HG03139 (cell line): ENCODE measurements around the gene NLGN2.

ENCODE experiments used
- ATAC-seq: cut with Tn5 transposase; IDR thresholded peaks from one replicate; pipeline ENCODE4 v1.9.1; 2021; ENCODE audit not compliant: unreplicated experiment

The NLGN2 gene

DNA sequence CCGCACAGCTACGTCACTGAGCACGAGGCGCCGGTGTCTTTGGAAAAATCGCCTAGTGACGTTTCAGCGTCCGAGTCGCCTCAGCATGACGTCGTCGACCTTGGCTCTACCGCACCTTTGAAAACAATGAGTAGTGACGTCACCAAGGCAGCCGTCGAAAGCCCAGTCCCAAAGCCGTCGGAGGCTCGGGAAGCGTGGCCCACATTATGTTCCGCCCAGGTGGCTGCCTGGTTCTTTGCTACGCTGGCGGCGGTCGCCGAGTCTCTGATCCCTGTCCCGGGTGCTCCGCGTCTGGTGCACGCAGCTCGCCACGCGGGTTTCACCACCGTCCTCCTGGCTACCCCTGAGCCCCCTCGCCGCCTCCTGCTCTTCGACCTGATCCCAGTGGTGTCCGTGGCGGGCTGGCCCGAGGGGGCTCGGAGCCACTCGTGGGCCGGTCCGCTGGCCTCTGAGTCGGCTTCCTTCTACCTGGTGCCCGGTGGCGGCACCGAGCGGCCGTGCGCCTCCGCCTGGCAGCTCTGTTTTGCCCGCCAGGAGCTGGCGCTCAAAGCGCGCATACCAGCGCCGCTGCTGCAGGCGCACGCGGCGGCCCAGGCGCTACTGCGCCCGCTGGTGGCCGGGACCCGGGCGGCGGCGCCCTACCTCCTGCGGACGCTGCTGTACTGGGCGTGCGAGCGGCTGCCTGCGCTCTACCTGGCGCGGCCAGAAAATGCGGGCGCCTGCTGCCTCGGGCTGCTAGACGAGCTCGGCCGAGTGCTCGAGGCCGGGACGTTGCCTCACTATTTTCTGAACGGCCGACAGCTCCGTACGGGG is 29.1 kb downstream of the NLGN2 start:
- ATAC-seq, result no peak

DNA sequence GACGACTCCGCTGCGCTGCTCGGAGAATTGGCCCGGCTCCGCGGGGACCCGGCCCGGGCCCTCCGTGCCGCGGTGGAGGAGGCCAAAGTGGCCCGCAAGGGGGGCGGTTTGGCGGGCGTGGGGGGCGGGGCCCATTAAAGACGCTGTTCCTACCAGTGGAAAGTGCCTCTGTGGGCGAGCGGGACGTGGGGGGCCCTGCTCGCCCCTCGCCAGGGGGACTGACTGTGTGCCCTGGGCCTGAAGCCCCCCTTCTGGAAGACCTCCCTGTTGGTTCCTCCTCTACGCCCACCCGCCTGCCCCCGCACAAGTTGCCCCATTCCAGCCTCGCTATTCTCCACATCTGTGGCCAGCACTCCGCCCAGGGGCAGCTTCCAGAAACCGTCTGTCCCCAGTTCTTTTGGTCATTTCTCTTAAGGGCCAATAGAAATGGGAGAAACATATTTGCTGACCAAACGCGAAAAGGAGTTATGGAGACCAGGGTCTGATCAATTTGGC is 29.8 kb downstream of the NLGN2 start:
- ATAC-seq, result no peak

DNA sequence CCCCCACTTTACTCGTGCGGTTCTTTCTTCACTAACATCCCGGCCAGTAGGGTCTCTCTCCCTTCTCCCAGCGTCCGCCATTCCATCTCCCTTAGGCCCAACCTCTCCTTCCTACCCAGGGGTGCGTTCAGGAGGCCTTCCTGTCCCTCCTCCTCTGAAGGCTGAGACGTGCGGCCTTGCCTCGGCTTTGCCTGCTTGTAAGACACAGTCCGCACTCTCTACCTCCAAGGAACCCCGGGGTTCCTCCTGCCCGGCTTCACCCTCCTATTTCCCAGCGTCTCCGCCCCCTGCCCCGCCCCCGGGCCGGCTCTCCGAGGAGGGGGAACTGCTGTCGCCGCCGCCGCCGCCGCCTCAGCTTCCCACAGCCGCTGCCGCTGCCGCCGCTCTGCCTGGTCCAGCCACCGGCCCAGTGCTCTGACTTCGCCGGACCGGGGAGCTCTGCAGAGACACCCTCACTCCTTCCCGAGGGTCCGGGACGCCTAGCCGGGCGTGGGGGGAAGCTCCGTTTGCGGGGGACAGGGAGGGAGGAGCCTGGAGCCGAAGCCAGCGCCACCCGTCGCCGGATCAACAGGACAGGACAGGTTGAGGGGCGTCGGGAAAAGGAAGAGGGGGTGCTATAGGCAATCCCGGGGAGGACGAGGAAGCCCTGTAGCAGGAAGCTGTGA is 30.4 kb downstream of the NLGN2 start:
- ATAC-seq, result no peak

DNA sequence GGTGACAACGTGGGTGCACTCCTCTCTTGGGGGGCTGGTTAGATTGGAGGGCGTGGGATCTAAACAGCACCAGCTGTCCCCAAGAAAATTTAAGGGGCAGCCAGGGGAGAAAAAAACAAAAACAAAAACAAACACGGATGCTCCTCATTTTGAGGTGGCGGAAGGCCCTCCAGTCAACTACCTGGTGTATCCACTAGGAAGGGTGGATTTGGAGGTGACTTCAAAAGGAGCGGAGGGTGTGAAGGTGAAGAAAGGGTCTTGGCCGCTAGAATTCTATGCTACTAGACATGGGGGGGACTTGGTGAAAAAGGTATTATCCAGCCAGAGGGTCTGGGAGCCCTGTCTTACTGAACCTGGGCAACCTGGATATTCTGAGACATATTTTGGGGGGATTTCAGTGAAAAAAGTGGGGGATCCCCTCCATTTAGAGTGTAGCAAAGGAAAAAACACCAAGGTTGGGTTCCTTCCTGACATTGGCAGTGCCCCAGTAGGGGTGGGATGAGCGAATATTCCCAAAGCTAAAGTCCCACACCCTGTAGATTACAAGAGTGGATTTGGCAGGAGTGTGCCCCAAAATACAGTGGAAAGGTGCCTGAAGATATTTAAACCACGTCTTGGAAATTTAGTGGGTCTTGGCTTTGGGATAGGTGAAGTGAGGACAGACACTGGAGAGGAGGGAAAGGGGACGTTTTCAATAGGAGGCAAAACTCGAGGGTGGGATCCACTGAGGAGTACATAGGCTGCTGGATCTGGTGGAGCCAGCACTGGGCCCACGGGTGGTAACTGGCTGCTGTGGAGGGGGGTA is 31.2 kb downstream of the NLGN2 start:
- ATAC-seq, result no peak

DNA sequence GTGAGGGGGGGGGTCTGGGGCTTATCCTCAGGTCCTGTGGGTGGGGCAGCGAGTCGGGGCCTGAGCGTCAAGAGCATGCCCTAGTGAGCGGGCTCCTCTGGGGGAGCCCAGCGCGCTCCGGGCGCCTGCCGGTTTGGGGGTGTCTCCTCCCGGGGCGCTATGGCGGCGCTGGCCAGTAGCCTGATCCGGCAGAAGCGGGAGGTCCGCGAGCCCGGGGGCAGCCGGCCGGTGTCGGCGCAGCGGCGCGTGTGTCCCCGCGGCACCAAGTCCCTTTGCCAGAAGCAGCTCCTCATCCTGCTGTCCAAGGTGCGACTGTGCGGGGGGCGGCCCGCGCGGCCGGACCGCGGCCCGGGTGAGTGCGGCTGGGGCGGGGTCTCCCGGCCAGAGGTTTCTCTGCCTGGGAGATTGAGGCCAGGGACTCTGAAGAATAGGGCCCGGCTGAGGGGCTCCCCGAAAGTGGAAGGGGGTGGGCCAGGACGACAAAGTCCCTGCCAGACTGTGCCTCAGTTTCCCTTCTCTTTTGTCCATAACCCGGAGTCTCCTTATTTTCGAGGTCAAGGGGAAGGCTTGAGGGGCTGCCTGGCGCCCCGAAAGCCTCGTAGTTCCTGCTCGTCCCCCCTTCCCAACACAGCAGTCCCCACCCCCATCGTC is 31.9 kb downstream of the NLGN2 start, which contains the start of gene FGF11:
Gene FGF11, plus strand, starts transcription at position 51 of the 651 bp plus-strand sequence. Its CDS starts 109 bp downstream, at position 160.
- no peak for ATAC-seq

DNA sequence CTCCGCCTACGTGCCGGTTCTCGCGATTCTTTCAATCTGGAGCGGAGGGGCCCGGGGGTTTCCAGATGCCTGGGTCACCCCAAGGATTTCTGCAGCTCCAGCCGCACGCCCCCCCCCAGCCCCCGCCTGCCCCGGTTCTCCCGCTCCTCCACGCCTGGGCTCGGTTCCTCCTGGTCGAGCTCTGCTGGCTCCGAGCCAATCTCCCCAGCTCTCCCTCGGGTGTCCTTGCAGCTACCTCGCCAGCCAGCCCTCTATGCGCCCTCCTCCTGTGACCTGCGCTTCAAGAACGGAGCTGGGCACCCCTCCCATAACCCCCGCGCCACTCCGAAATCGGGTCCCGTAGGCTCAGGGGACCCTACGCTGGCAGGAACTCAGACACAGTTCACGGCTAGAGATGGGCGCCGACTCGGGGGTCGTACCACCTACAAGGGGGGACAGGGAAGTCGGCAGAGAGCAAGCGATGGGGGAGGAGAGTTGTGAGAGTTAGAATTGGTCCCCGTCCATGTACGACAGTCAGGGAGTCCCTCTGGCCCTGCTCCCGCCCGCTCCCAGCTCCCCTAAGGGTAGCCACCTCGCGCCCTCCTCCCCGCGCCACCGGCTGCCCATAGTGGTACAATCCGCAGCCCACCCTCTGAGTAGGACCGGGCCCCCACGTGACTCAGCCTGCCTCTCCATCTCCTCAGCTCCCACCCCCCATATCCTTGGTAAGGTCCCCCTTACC is 32.6 kb downstream of the NLGN2 start:
- ATAC-seq, result no peak

DNA sequence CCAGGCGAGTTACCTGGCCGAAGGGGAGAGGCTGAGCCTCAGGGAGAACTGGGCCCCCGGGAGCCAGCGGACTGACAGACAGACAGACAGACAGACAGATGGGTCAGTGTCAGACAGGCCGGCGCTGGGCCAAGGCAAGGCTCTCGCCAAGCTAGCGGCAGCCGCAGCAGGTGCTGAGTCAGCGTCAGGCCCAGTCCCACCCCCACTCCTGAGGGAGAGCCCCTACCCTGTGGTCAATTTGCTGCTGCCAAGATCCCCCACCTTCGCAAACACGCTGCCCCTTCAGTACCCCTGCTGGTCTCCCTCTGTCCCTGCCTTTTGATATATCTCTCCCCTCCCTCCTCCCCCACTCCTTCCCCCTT is 33.2 kb downstream of the NLGN2 start:
- ATAC-seq, result no peak

DNA sequence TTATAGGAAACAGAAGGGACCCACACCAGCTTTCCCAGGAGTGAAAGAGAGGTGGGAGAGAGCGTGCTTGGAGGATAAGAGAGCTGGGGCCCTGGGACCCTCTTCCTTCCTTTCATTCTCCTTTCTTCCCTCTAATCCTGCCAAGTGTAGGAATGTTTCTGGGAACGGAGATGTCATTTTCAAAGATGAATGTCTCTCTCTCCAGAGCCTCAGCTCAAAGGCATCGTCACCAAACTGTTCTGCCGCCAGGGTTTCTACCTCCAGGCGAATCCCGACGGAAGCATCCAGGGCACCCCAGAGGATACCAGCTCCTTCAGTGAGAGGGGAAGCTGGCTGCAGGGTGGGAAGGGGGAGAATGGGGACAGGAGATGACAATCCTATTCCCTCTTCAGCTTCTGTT is 33.6 kb downstream of the NLGN2 start:
- ATAC-seq, result no peak

DNA sequence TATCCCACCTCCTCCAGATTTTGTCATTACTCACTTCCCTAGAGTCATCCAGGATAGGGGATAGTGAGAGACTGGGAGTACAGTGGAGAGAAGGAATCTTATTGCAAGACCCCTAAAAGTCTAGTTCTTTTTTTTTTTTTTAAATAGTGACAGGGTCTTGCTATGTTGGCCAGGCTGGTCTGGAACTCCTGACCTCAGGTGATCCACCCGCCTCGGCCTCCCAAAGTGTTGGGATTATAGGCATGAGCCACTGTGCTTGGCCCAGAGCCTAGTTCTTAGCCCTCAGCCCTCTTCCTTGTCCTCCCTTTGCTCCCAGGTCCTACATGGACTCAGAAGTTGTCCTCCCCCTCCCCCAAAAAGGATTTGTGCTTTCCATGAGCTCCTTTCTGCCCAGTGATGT is 34.5 kb downstream of the NLGN2 start:
- ATAC-seq, result no peak

DNA sequence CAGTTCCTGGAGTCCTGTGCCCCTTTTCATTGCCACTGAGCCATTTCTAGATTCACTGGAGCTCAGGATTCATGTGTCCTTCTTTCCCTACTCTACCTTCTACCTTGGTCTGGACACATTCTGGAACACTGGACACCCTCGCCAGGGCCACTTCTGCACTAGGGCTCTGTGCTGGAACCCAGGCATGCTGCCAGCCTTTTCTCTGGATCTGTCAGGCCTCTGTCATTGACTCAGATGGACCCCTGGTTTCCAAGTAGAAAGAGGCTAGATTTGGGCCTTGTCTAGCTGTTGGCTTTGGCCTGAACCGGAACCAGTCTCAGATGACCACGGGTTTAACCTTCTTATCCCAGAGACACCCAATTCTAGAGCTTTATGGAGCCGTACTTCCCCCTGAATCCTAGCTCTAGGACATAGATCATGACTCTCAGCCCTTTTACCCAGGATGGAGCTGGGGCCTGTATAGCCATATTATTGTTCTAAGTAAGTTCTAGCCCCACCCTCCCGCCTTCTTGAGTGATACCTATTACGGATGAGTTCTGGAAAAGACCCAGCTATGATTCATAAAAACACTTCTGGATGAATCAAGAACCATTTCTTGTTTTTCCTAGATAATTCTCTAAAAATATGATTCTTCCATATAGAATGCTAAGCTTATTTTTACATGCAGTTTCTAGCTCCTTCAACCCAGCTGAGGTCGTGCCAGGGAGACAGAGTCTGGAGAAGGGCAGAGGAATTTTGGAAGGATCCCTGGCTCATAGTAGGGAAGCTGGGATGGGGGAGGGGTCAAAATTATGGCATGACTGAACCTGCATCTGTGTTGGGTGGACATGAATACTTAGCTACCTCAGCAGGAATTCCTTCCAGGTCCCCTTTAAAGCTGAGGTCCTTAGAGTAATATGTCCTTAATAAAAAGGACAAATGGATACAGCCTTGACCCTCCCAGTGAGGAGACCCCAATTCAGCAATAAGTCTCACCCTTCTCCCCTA is 36.1 kb downstream of the NLGN2 start:
- ATAC-seq, result no peak

DNA sequence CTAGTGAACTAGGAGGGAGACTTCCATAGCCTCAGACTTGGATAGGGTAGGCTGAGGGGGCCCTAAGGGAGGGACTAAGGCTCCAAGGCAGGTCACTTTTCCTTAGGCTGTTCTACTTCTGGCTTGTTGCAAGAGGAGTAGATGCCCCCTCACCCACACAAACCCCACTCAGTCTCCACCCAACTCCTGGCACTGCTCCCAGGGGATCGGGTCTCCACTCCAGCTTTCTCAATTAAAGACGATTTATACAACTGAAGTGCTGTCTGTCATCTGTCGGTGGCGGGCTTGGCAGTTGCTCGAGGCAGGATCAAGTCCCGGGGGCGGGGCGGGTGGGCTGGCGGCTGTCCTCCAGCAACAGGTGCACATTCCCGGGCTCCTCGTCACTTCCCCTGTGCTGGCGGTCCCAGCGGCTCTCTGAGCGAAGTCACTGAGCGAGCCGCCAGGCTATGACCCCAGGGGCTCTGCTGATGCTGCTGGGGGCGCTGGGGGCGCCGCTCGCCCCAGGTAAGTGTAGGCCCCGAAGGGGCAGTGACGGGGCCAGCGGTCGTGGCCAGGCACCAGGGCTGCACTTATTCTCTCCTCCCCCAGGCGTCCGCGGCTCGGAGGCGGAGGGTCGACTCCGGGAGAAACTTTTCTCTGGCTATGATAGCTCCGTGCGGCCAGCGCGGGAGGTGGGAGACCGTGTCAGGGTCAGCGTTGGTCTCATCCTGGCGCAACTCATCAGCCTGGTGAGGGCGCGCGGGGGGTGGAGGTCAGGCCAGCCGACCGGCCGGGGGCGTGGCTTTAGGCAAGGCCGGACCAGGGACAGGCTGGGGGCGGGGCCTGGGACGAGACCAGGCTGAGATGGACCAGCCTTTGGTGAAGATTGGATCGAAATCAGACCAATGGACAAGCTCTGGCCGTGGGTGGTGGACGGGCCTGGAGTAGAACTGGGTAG is 37.3 kb downstream of the NLGN2 start, which contains the start of gene CHRNB1:
Gene CHRNB1, plus strand, starts transcription at position 380 of the 937 bp plus-strand sequence. Its CDS starts 67 bp downstream, at position 447.
- ATAC-seq, result no peak

DNA sequence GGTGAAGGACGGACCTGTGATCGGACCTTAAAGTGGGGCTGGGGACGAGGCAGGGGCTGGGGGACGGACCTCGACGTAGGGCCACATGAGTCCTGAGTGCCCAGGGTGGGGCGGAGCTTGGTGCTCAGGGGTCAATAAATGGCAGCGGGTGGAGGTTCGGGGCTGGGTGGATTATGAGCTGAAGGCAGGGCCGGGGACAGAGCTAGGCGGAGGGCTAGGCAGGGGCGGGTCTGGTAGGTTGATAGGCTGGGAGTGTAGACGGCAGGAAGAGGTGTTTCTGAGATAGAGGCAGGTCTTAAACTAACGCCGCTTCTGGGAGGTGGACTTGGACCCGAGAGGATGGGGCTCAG is 37.9 kb downstream of the NLGN2 start:
- ATAC-seq, result no peak

DNA sequence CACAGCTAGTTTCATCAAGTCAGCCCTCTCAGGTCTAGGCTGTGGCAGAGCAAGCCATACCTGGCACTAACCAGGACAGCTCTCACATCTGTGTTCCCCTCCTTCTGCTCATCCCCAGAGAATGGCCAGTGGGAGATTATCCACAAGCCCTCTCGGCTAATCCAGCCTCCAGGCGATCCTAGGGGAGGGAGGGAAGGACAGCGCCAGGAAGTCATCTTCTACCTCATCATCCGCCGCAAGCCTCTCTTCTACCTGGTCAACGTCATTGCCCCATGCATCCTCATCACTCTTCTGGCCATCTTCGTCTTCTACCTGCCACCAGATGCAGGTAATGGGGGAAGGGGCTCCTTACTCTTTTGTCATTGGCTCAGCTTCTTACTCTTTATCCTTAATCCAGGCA is 40.8 kb downstream of the NLGN2 start:
- ATAC-seq, result no peak

DNA sequence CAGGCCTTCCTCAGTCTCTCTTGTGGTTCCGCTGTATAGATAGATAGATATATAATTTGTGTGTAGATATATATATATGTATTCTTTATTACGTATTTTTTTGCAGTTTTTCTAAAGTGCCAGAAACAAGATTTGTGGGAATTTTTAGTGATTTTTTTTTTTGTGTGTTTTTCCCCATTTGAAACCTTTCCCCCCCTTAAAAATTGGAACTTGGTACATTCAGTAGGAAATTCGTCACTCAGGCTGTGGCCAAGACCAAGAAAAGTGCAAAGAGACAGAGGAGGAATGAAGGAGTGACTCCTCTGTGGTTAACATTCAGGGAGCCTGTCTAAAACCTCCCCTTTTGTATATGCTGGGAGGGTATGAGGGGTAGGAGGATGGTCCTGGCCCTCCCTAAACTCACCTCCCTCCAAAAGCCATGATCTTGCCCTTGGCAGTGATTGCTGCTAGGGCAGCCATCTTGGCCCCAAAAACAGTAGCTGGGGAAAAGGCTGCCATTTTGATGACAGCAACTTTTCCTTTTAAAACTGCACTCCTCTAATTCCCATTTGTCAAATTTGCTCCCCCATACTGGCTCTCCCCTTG is 52.4 kb downstream of the NLGN2 start:
- ATAC-seq, result no peak

DNA sequence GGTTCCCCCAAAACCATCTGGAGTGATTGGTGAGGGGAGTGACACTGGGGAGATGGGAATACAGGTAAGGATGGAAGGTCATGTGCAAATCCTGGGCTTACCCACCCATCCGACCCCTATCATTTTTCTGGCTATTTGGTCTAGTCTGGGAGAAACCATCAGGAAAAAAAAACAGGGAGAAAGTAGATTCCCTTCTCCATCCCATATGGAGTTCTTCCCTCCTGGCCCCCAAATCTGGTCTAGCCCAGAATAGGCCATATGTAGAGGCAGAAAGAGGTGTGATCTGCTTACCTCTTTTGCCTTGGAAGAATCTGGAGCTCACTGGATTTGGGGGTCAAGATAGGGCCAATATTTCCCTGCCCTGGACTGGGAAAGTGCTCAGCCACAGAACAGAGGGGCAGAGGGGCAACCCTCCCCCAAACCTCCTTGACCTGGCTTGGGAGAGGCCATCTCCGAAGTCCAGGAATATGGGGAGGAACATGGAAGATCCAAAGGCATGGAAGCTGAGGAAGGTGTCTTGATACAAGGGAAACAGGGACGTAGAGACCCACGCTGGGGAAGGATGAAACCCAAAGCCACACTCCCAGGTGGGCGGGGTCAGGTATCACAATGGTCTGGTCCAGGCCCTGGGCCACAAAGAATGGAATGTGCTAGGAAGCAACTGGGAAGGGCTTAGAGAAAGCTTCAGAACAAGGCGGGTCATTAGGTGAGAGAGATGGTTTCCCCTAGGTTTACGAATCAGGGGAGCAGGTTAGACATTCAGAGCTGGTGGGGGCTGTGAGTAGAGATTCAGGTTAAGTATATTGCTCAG is 53.4 kb downstream of the NLGN2 start:
- ATAC-seq, result no peak

DNA sequence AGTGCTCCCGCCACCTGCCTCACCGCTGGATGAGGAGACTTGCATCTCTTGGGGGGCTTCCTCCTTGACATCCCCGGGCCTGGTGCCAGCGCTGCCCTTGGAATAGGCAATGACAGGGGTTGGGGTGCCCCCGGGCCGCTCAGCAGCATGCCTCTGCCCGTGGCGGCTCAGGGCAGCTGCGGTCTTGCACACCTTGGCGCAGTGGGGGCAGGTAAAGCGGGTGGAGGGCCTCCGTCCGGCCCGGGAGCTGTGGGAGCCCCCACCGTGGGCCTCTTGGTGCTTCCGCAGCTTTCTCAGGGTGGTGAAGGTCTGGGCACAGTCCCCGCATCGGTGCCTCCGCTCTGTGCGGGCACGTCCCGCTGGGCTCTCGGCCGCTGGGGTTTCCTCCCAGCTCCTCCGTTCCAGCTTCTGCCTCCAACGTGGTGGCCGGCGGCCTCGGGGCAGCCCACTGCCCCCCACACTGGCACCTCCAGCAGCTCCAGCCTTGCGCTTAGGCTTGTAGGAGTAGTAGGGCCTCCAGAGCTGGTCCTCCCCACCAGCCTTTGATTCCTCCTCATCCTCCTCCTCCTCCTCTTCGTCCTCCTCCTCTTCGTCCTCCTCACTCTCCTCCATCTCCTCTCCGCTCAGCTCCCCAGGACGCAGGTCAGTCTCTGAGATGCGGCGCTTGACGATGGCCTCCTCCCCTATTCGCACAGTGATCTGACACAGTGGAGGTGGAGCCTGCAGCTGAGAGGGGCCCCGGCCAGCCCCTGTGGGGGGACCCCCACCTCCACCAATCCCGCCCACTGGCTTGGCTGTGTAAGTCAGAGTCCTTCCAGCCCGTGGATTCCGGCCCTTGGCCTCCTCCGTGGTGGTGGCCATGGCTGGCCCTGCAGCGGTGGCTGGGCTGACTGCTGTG is 55.1 kb downstream of the NLGN2 start:
- no peak for ATAC-seq
